ENCODE results near the gene CACNA1C.

Gene CACNA1C

DNA sequence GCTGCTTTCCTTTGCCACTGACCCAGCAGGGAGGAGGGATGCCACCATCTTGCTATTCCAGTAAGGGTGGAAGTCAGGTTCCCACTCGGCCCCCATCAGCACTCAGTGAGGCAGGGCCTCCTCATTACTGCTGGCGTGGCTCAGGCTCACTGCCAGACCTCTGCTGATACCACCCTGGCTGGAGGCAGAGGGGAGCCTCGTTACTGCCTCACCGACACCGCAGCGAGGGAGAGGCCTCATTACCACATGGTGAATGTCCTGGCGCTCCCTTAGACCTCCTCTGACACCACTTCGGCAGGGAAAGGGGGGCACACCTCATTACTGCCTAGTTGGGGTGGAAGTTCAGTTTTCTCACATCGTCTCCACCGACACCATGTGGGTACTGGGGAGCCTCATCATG lies 354.1 kb downstream of the CACNA1C start:
- FAIRE-seq (no peak), DNase-seq (ENCODE audit: low spot score) (no peak)

DNA sequence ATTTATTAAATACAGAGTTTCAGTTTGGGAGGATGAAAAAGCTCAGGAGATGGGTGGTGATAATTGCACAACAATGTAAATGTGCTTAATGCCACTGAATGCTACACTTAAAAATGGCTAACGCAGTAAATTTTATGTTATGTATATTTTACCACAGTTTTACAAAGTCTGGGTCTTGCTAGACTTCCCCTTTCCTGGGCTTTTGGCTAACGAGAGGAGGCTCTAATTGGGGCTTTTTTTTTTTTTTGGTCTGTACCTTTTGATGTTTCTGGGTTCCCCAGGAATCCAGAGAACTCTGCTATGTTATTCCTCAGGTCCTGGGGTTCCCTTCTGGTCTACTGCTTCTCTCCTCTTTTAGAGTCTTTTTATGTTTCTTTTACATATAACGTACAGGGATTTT lies 355.5 kb downstream of the CACNA1C start:
- no peak for FAIRE-seq
- no peak for DNase-seq (ENCODE audit: low spot score)

DNA sequence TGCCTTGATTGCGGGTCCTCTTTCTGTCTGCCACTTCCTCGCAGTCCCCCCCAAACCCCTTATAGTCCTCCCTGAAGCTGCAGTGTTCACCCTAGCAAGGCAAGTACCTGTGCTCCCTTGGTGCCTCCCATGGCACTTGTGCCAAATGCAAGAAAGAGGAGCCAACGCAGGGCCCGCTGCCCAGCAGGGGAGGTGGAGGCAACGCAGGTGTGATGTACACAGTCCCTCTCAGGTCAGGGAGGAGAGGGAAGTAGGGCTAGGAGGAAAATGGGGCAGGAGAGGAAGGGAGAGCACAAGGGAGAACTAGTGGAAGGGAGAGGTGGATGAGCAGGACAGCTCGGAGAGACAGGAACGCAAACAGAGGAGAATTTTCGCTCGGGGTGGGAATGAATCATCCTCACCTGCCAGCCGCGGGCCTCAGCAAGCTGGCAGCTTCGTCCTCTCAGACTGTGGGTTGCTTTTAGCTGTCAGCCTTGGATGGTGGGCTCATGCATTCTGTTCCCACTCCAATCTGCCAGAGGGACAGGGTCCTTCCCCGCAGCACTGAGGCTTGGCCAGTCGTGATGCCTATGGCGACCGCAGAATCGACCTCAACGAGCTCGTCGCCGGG lies 357.0 kb downstream of the CACNA1C start:
- no peak for FAIRE-seq
- DNase-seq (ENCODE audit: low spot score), result no peak

DNA sequence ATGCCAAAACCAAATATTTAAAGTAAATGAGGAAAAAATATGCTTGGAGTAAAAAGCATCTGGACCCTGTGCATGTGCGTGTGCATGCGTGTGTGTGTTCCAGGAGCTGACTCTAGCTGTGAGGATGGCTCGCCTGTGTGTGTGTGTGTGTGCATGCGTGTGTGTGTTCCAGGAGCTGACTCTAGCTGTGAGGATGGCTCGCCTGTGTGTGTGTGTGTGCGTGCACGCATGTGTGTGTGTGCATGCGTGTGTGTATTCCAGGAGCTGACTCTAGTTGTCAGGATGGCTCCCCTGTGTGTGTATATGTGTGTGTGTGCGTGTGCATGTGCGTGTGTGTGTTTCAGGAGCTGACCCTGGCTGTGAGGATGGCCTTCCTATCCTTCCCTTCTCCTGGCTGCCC lies 357.7 kb downstream of the CACNA1C start:
- FAIRE-seq (no peak), DNase-seq (ENCODE audit: low spot score) (no peak)

DNA sequence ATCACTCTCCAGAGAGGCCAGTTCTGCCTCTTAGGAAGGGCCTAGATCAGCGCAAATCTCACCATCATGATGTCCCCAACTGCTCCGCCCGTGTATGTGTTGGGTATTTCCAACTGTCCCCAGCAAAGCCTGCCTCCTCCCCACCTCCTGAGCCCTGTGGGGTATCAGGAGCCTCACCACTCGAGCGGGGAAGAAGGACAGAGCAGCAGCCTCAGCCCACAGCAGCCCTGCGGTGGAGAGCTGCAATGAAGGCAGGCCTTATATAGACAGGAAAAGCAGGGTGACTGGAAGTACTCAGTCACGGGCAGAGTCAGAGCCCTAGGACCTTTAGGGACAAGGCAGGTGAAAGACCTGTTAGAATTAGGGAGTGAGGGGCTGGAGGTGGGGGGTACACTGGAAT lies 358.2 kb downstream of the CACNA1C start:
- no peak for FAIRE-seq
- no peak for DNase-seq (ENCODE audit: low spot score)

DNA sequence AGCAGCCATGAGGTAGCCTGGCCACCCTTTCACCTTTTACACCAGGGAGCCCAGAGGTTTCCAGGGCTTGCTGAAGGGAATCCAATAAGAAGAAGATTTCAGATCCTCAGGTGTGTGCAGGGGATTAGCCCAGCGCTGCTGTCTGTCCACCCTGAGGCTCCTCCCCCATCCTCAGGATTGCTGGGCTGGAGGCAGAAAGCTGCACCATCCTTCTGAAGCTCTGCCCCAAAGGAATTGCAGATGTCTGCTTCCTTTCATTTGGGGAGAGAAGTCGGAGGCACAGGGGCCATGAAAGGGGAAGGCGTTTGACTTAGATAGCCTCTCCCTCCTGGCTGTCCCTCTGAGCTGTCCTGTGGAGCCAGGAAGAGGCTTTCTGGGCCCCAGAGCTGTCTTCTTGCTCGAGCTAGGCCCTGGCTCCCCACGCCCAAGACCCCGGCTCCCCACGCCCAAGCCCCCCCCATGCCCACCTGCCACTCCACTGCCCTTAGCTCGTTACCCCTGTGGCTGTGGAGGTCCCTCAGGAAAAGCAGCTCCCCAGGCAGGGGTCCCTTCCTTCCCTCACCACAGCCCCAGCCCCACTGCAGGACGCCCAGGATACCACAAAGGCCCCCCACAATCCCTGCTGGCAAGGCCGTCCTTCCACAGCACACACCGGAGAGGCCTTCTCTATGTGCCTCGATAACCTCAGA lies 359.0 kb downstream of the CACNA1C start:
- no peak for DNase-seq (ENCODE audit: low spot score)

DNA sequence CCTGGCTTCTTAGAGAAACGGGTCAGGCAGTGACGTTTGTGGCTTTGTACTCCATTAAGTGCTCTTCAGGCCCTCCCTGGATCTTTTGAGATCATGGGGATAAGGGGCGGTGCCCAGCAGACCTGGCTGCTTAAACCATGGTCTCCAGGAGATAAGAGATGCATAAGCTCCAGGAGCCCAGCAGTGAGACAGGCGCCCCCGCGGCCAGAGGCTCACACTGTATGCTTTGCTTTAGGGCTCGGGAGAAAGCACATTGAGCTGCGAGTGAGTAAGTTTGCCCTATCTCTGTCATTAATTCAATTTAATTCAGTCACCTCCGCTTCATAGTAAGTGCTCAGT lies 359.5 kb downstream of the CACNA1C start:
- FAIRE-seq, result no peak
- no peak for DNase-seq (ENCODE audit: low spot score)

More for the DNA sequence above, 359.0 kb downstream of the CACNA1C start:
- FAIRE-seq, result no peak

DNA sequence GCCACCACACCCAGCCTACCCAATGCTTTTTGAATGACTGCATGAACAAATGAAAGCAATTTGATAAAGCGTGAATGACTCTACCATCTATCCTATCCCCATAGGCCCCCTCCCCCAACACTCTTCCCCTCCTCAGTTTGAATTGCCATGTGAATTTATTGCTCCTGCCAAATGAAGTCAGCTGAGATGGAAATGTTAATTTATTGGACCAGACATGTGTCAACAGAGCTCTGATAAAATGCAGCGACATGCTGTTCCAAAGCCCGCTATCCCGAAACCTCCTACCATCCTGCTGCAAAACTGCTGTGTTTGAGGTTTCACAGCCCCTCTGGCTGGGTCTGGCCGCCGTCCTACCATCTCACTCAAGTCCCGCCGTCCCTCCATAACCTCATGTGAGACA lies 360.5 kb downstream of the CACNA1C start:
- DNase-seq (ENCODE audit: low spot score) (no peak), FAIRE-seq (no peak)

DNA sequence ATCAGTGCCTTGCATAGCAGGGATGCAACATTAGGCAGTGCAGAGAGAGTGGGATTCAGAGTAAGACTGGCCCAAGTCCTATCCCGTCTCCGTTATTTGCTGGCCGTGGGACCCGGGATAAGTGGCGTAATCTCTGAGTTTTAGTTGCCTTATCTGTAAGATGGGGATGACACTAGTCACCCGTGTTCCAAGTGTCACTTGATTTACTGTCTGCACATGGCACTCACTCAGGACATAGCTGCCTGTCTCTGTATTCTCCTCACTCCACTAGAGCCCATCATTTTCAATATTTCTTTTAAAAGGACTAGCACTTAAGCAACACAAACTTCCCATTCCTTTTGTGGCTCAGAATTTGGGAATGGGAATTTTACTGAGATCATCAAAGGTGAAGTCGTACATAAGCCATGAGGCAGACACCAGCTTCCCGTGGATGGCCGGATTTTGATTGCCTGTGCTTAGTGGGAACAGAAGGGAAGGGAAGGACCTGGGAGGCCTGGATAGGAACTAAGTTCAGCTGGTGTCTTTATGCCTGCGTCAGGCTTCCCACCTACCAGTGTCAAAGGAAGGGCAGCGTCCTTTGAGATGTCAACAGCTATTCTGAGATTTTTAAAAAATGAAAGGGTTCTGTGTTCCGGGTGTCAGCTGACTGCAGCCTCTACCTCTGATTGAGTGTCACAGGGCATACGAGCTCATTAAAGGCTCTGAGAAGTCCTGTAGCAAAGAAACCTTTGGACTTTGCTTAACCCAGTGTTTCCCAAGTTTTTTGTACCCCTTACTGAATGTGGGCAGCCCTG lies 361.4 kb downstream of the CACNA1C start:
- DNase-seq (ENCODE audit: low spot score) (no peak), FAIRE-seq (no peak)

DNA sequence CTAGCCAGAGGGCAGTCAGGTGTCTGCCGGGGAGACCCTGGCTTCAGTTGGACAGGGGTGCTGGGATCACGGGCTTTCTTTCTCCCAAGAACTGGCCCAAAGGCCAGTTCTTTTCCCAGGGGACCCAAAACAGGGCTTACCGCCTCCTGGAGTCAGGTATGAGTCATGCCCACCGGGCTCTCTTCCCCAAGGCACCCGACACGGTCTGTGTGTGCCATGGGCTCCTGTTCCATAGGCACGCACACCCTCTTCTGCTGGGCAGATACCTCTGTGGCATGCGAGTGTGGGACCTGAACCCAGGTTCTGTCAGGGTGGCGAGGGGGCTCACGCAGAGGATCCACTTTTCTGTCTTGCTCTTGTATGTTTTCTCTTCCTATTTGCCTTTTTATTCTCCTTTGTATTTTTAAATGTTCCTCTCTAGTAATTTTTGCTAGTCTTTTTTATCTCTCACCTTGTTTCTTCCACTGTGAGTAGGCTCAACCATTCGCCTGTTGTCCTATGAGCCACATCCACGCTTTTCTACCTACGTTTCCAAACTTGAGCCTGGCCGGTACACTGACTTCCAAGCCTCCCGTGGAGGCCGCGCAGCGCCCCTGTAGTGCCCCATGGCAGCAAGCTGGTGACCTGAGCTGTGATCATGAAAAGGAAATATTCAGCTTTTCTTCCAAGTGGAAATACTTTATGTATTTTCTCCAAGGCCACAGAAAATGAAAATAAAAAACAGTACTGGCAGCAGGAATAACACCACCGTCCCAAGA lies 362.2 kb downstream of the CACNA1C start:
- FAIRE-seq (no peak), DNase-seq (ENCODE audit: low spot score) (no peak)

DNA sequence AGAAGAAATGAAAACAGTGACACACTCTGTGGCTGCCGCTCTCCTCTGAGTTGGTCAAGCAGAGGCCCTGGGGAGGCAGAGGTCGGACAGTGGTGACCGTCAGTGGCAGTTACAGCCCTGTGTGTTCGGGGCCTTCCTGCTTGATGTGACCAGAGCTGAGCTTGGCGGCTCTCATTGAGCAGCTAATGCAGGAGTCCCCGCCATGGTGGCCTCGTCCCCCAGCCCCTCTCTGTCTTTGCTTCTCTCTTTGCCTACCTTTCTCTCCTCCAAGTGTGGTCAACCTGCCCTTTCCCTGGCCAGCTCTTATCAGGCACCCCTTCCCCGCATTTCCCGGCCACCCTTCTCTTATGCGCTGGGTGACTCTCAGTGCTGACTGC lies 362.8 kb downstream of the CACNA1C start:
- no peak for DNase-seq (ENCODE audit: low spot score)
- no peak for FAIRE-seq

DNA sequence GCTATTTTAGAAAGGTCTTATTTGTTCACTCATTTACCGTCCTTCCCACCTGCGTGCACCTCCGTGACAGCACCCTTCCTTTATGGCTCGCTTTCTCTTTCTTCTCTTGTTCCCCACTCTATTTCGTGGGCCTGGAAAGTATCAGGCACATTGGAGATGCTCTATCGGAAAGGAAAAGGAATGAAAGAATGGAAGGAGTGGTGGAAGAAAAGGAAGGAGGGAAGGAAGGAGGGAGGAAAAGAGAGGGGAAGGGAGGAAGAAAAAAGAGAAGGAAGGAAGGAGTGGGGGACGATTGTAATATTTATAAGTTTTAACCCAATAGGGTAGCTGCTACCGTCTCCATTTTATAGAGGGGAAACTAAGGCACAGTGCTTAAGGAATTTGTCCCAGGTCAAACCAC lies 363.4 kb downstream of the CACNA1C start:
- no peak for DNase-seq (ENCODE audit: low spot score)
- no peak for FAIRE-seq

DNA sequence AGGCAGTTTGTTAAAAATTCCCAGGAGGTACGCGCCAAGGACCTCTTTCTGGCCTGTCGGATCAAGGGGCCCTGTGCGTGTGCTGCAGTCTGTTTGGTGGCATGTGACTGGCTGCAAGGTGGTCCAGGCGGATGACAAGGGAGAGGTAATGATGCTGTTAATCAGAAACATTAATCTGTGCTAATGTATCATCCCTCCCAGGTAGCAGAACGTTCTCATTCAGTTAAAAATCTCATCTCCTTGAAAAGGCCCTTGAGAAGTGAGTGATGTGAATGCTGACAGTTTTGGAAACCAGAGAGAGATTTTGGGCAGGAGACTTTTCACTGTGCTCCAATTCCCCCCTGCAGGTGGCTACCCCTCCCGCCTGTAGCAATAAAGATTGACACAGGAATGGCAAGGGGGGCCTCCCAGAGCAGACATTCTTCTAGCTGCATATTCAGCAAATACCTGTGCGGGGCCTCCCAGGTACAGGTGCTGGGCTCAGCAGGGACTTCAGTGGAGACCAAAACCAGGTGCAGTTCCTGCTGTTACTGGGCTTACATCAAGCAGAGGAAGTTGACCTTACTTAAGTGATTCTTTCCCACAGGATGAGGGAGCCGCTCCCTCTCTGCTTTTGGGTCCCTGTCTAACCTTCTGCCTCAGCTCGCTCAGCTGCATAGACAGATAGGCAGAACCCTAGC lies 364.8 kb downstream of the CACNA1C start:
- FAIRE-seq, result no peak
- no peak for DNase-seq (ENCODE audit: low spot score)

DNA sequence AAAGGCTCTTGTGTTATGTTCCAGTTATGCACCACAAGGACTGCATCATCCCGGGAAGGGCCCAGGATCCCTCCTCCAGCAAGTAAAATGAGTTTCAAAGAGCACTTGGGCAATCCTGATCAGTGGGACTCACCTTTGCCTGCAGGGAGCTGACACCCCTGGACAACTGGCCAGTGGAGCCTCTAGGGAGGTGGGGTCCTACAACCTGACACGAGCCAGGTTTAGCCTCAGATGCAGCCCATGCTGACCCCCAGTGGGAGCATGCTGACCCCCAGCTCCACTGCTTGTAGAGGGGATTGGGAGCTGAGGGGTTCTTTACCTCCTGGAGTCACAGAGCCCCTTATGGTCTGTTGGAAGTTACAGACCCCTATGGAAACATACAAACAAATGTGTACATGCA lies 365.8 kb downstream of the CACNA1C start:
- no peak for FAIRE-seq
- no peak for DNase-seq (ENCODE audit: low spot score)

DNA sequence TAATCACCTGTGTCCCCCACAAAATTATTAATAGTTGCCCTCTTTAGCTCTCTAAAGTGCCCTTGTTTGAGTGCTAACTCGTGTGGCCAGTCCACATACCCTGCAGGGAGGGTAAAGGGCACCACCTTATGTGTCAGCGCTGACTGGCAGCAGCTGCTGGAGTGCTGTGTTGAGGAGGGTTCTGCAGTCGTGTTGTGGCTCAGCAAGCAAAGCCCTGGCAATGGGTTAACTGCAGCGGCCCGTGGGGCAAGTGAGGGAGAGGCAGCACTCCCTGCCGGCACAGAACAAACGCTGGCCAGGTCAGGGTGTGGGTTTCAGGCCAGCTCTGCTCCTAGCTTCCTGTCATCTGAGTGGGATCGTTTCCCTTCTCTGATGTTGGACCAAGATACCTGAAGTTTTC lies 369.8 kb downstream of the CACNA1C start:
- DNase-seq (ENCODE audit: low spot score) (no peak), FAIRE-seq (no peak)

DNA sequence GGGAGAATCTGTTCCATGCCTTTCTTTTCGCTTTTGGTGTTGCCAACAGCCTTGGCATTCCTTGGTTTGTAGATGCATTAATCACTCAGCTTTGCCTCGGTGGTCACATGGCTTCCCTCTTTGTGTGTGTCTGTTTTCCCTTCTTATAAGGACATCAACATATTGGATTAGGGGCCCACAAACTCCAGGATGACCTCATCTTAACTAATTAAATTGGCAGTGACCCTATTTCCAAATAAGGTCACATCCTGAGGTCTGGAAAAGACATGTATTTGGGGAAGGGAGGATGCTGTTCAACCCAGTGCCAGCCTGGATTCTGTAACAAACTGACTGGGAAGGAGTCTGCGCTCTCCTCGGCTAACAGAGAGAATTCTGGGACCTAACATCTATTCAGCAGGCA lies 376.2 kb downstream of the CACNA1C start:
- DNase-seq (ENCODE audit: low spot score), result no peak
- FAIRE-seq, result no peak

DNA sequence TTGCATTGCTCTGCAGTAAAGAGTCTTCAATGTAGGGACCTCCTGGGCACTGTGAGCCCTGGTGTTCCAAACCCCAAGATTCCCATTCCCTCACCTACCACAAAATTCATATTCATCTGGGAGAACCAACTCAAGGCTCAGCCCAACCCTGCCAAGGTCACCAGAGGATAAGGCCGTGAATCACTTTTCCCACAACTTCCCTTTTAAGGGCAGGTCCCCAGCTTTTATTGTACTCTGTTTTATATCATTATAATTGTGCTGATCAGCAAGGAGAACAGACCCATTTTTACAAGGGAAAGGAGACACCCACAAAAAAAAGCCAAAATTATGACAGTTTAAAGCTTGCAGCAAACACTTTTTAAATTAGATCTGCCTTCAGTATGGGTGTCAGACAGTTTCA lies 379.0 kb downstream of the CACNA1C start:
- no peak for FAIRE-seq
- no peak for DNase-seq (ENCODE audit: low spot score)

DNA sequence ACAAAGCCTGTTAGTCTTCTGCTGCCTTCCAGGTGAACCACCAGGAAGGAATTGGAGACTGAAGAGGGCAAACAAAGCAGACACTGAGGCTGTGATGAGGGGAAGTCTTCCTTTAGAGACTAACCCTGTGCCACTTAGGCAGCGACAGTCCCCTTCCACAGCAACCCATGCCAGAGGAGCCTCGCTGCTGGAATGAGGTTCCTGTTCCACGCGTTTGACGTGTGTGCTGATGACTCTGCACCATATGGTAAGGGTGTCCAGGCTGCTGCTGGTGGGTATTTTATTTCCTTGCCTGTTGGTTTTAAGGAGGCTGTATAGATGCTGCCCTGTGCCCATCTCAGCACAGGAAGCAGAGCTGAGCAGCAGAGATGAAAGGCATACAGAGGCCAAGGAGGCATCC lies 380.1 kb downstream of the CACNA1C start:
- FAIRE-seq (no peak), DNase-seq (ENCODE audit: low spot score) (no peak)

DNA sequence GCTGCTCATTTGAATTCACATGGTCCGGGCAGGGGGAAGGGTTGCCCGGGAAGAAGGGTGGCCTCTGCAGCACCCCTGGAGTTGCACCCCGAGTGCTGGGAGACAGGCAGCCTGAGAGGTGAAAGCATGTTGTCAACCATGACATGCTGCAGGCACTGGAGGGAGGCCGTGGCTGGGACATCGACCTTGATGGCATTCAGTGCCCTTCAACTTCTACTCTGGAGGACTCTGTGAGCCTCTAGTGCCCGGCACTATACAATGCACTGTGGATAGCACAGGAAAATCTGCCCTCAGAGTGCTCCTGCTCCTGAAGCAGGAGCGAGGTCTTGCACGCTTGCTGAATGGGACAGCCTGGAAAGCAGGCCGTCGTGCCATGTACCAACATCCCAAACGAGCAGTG lies 382.7 kb downstream of the CACNA1C start:
- FAIRE-seq (no peak), DNase-seq (ENCODE audit: low spot score) (no peak)

DNA sequence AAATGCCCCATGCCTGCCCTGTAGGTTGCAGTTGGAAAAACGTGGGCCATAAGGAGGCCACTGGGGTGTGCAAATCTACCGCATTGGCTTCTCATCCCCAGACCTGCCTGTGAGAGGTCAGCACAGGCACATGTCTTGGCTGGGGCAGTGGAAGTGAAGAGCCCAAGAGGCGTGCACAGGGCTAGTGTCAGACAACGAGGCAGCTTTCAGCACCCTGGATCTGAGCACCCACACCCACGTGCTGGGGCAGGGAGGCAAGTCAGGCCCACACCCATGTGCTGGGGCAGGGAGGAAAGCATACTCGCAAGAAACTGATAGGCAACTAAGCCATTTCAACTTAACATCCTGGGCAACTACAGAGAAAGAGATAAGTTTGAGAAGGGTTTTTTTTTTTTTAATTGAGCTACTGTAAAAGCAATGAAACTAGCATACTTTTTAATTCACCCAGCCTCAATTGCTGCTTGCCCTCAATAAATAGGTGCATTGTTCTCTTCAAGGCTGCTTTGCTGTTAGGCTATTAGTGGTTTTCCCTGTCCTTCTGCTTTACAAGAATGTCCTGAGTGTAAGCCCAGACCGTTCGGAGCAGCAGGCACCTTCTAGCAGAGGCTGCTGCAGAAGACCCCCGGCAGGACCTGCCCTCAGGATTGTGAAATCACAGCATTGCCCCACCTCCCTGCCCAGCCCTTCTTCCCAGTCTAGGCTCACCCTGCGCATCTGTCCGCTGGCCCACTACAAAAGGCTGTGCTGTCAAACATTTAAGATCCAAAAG lies 386.7 kb downstream of the CACNA1C start:
- FAIRE-seq (no peak), DNase-seq (ENCODE audit: low spot score) (no peak)

DNA sequence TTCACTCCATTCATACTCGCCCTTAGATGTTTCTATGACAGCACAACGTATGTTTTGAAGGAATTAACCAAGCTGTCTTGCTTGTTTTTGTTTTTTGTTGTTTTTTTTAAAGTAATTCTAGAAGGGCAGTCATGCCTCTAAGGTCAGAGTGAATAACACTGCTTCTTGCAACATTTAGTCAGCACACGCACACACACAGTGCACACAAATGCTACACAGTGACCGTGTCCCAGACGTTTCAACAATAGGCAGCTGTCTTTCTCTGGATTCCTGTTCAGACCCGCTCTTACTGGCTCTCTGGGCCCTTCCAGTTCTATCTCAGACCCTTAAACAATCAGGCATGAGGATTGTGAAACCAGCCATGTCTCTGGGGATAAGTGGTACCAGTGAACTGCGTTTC lies 391.0 kb downstream of the CACNA1C start:
- no peak for FAIRE-seq
- no peak for DNase-seq (ENCODE audit: low spot score)
